Neutrophil (primary cell): ENCODE measurements around the gene PPP6R2.
"Not testable (repeated sequence)": the region's sequence is repeated elsewhere in the genome, so short reads cannot be mapped to it uniquely, and the experiment has no call there.

Experiments
- H3K27ac ChIP-seq: fragments of 200-600 bp; sonication (generic); 2 replicates; pipeline ENCODE4 v1.5.1; 2016; ENCODE audit warnings: mild to moderate bottlenecking, moderate library complexity
- H3K27me3 ChIP-seq: fragments of 200-600 bp; sonication (generic); 2 replicates; pipeline ENCODE4 v1.6.0; 2016; ENCODE audit warnings: mild to moderate bottlenecking
- H3K36me3 ChIP-seq: fragments of 200-600 bp; sonication (generic); 2 replicates; pipeline ENCODE4 v1.5.1; 2017
- H3K4me1 ChIP-seq, 2 experiments: fragments of 200-600 bp in 1 of 2; sonication (generic) in 1 of 2; 1 replicate in 1 of 2; 2 replicates in 1 of 2; pipeline versions ENCODE4 v1.5.1 to v1.6.1; 2013 to 2016; ENCODE audit warnings: low read depth in 1 of 2, low read length in 1 of 2, mild to moderate bottlenecking in 1 of 2, moderate library complexity in 1 of 2; ENCODE audit not compliant: control insufficient read depth in 1 of 2, insufficient read depth in 1 of 2
- H3K4me3 ChIP-seq, 2 experiments: fragments of 200-600 bp in 1 of 2; sonication (generic) in 1 of 2; 1 replicate in 1 of 2; 2 replicates in 1 of 2; pipeline ENCODE4 v1.5.1; 2013 to 2016; ENCODE audit warnings: low read depth in 1 of 2, low read length in 1 of 2, mild to moderate bottlenecking in 1 of 2, moderate library complexity in 1 of 2
- H3K9me3 ChIP-seq: fragments of 200-600 bp; sonication (generic); 2 replicates; pipeline ENCODE4 v1.5.1; 2016
- CTCF ChIP-seq: fragments of 200-600 bp; sonication (generic); IDR thresholded peaks from 2 replicates; pipeline ENCODE4 v1.5.1; 2016; ENCODE audit warnings: antibody characterized with exemption

PPP6R2 gene

GRCh38 chr22:50326956-50327710, 16.0 kb upstream of the PPP6R2 start, which contains the start of gene DENND6B:
TSS of gene DENND6B (minus strand) at chr22:50327012. CDS start at chr22:50326988, 24 bp downstream.
- H3K36me3 ChIP-seq: no peaks in the 10 kb centered on the region
- H3K4me3 ChIP-seq: peak within 1 kb of the TSS; percentile 82 to 95
- TF ChIP-seq CTCF: peak; percentile 88
- peaks cover 13% of the 10 kb centered on the region in 2 experiments for H3K4me1 ChIP-seq
- H3K27me3 ChIP-seq: peaks cover 32% of the 10 kb centered on the region
- peak within 1 kb of the TSS; percentile 91 for H3K27ac ChIP-seq
- H3K9me3 ChIP-seq: no peaks in the 10 kb centered on the region

- Histone ChIP-seq H3K4me3 (peak overlapping the region; percentile 82 to 95), H3K4me1 (peaks cover 13% of the 10 kb centered on the region in 2 experiments), H3K36me3 (no peaks in the 10 kb centered on the region), H3K27ac (peak overlapping the region; percentile 91), H3K9me3 (no peaks in the 10 kb centered on the region), H3K27me3 (peaks cover 32% of the 10 kb centered on the region)
- TF ChIP-seq CTCF: no peak
Measured at GRCh38 chr22:50327711-50328019, 15.5 kb upstream of the PPP6R2 start.

- no peak for TF ChIP-seq CTCF
- H3K9me3 ChIP-seq: no peaks in the 10 kb centered on the region
- no peak overlapping the region for H3K4me3 ChIP-seq
- no peak overlapping the region for H3K27ac ChIP-seq
- no peaks in the 10 kb centered on the region for H3K36me3 ChIP-seq
- H3K4me1 ChIP-seq: peaks cover 13% of the 10 kb centered on the region in 2 experiments
- H3K27me3 ChIP-seq: peaks cover 27% of the 10 kb centered on the region
Measured at GRCh38 chr22:50329236-50329635, 13.9 kb upstream of the PPP6R2 start.

- not testable (repeated sequence) for H3K27me3 ChIP-seq, H3K27ac ChIP-seq, H3K4me3 ChIP-seq, H3K4me1 ChIP-seq, H3K36me3 ChIP-seq, H3K9me3 ChIP-seq
Measured at GRCh38 chr22:50334433-50334832, 8.7 kb upstream of the PPP6R2 start.

GRCh38 chr22:50337262-50338041, 5.7 kb upstream of the PPP6R2 start:
- H3K27ac ChIP-seq: no peak overlapping the region
- H3K27me3 ChIP-seq: no peaks in the 10 kb centered on the region
- peaks cover 6 to 7% of the 10 kb centered on the region in 2 experiments for H3K4me1 ChIP-seq
- no peaks in the 10 kb centered on the region for H3K36me3 ChIP-seq
- H3K9me3 ChIP-seq: no peaks in the 10 kb centered on the region
- no peak for TF ChIP-seq CTCF
- H3K4me3 ChIP-seq: no peak overlapping the region

- no peaks in the 10 kb centered on the region for H3K9me3 ChIP-seq
- peaks cover 12 to 13% of the 10 kb centered on the region in 2 experiments for H3K4me1 ChIP-seq
- H3K27ac ChIP-seq: no peak overlapping the region
- no peaks in the 10 kb centered on the region for H3K36me3 ChIP-seq
- no peak for TF ChIP-seq CTCF
- H3K27me3 ChIP-seq: no peaks in the 10 kb centered on the region
- no peak overlapping the region for H3K4me3 ChIP-seq
Measured at GRCh38 chr22:50338042-50338573, 5.0 kb upstream of the PPP6R2 start.
